CD4-positive, alpha-beta T cell treated with Interleukin-12 subunit alpha and Interleukin-12 subunit beta, for 1 hour (primary cell): ENCODE data around the gene SIPA1L2.
"Not testable (repeated sequence)": the region's sequence is repeated elsewhere in the genome, so short reads cannot be mapped to it uniquely, and the experiment has no call there.

Source experiments
- DNase-seq: peaks from one replicate; pipeline ENCODE4 v3.0.0-alpha.2; 2020

Gene SIPA1L2

GRCh38 chr1:232614811-232615210 is 15.1 kb downstream of the SIPA1L2 start:
- no peak for DNase-seq

DNA sequence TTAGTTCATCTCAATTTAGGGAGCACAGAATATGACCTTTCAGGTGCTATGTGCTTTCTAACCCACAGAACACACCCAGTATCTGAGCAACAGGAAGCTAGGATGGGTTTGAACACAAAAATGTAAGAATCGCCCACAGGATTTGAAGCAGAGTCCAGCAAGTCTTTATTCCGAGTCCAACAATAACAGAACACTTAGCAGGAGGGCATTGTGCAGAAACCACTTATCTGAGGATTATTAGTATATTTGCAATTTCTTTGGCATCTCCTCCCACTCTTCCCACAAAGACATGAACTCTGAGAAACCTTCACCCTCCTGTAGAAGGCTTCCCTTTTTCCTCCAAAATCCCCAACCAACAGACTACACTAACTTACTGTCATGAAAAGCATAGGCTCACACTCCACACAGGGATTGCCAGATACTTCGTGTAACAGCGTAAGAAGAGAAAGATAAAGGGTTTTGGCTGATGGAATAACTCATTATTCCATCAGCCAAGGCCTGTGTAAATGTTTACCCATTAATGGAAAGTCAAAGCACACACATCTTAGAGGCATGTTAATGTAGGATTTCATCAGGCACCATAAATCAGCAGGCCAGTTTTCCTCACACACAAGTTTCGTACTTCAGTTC is 16.1 kb downstream of the SIPA1L2 start:
- no peak for DNase-seq

DNA sequence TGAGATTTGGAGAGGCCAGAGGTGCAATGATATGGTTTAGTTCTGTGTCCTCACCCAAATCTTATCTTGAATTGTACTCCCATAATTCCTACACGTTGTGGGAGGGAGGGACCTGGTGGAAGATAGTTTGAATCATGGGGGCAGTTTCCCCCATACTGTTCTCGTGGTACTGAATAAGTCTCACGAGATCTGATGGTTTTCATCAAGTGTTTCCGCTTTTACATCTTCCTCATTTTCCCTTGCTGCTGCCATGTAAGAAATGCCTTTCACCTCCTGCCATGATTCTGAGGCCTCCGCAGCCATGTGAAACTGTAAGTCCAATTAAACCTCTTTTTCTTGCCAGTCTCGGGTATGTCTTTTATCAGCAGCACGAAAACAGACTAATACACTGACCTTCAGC is 17.1 kb downstream of the SIPA1L2 start:
- DNase-seq, result not testable (repeated sequence)

DNA sequence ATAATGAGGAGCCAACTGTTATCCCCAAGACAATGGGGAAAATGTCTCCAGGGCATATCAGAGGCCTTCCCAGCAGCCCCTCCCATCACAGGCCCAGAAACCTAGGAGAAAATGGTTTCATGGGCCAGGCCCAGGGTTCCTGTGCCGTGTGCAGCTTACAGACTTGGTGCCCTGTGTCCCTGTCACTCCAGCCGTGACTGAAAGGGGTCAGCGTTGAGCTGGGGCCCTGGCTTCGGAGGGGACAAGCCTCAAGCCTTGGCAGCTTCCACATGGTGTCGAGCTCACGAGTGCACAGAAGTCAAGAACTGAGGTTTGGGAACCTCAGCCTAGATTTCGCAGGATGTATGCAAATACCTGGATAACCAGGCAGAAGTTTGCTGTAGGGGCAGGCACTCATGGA is 18.1 kb downstream of the SIPA1L2 start:
- DNase-seq, result no peak

DNA sequence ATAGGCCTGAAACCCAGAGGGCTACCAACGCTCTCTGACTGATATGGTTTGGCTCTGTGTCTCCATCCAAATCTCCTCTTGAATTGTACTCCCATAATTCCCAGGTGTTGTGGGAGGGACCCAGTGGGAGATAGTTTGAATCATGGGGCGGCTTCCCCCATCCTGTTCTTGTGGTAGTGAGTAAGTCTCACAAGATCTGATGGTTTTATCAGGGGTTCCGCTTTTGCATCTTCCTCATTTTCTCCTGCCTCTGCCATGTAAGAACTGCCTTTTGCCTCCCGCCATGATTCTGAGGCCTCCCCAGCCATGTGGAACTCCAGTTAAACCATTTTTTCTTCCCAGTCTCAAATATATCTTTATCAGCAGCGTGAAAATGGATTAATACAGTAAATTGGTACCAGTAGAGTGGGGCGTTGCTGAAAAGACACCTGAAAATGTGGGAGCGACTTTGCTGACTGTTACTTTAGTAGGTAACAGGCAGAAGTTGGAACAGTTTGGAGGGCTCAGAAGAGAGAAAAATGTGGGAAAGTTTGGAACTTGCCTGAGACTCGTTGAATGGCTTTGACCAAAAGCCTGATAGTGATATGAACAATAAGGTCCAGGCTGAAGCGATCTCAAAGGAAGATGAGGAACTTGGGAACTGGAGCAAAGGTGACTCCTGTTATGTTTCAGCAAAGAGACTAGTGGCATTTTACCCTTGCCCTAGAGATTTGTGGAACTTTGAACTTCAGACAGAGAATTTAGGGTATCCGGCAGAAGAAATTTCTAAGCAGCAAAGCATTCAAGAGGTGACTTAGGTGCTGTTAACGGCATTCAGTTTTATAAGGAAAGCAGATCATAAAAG is 18.8 kb downstream of the SIPA1L2 start:
- DNase-seq, result not testable (repeated sequence)

GRCh38 chr1:232610192-232610901 is 19.6 kb downstream of the SIPA1L2 start:
- DNase-seq, result no peak

- no peak for DNase-seq
These were observed 21.5 kb downstream of the SIPA1L2 start for GRCh38 chr1:232608427-232608826.

- DNase-seq, result no peak
These were observed 27.3 kb downstream of the SIPA1L2 start for GRCh38 chr1:232602622-232603021.

- peak; percentile 19 for DNase-seq
These were observed 29.3 kb downstream of the SIPA1L2 start for GRCh38 chr1:232600424-232601258.

DNA sequence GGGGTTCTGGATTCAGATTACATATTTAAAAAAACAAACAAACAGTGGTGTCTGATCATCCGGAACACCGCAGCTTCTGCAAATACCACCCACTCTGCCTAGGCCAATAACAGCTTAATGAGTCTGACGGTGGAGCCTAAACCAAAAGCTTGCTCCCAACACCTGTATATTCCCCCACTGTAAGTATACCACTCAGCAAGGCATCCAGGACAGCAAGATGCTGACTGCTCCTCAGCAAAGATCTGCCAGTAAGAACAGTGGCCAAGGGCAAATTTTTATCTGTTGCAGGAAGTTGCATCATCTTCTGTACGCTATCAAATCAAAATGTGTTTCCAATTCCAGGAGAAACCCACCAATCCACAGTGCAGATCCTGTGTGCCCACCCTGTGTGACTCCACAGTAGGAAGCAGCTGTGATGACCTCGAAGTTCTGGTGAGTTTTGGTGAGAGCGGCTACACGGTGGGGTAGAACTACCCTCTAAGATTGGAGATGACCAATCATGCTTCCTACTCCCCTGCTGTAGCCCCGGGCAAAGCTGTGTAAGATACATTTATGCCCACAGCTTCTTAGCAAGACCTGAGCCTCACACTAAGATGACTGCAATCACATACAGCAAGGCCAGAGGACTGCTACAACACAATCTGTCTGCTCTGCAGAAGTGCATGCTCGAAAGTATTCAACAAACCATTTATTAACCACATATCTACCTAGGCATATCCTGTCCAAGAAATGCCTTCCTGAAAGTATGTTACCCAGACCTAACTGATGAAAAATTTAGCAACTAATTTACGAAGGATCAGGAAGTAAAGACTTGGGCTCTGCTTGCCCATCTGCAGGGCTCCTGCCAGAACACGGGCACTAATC is 30.5 kb downstream of the SIPA1L2 start:
- no peak for DNase-seq

DNA sequence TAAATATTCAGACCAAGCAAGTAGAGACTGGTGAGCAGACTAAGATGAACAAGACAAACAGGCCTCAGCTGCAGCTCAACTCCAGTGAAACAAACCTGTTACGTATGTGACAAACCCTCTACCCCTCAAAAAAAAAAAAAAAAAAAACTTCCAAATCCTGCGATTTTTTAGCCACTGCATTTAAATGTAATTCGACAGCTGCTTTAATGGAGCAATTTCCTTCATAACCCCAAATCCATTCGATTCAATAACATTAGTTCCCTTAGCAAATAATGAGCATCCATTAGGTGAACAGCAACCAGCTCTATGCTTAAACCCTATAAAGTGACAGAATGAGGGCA is 31.1 kb downstream of the SIPA1L2 start:
- no peak for DNase-seq

DNA sequence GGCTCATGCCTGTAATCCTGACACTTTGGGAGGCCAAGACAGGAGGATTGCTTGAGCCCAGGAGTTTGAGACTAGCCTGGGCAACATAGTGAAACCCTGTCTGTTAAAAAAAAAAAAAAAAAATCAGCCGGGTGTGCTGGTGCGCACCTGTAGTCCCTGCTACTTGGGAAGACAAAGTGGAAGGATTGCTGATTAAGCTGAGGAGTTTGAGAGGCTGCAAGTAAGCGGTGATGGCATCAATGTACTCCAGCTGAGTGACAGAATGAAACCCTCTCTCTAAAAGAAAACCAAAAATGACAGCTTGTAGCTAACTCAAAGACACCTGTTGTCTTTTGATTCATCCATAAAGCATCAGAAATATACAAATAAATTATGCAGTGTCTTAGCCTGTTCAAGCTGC is 31.8 kb downstream of the SIPA1L2 start:
- DNase-seq, result no peak

DNA sequence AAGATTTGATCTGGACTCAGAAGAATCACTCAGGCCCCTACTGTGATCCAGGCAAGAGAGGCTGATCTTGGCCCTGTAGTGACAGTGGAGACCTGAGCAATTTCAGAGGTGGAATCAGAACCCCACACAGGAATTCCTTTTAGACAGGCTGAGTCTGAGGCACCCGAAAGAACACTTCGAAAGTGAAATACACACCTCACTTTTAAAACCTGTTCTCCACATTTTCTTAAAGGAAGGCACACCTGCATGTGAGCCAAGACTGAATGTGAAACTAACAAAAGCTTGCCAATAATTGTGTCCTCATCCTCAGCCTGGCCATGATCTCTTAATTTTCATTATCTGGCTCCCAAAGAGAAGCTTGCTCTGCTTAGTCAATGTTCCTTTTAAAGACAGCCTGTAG is 32.2 kb downstream of the SIPA1L2 start:
- no peak for DNase-seq

- no peak for DNase-seq
These were observed 33.1 kb downstream of the SIPA1L2 start for GRCh38 chr1:232596666-232597303.

DNA sequence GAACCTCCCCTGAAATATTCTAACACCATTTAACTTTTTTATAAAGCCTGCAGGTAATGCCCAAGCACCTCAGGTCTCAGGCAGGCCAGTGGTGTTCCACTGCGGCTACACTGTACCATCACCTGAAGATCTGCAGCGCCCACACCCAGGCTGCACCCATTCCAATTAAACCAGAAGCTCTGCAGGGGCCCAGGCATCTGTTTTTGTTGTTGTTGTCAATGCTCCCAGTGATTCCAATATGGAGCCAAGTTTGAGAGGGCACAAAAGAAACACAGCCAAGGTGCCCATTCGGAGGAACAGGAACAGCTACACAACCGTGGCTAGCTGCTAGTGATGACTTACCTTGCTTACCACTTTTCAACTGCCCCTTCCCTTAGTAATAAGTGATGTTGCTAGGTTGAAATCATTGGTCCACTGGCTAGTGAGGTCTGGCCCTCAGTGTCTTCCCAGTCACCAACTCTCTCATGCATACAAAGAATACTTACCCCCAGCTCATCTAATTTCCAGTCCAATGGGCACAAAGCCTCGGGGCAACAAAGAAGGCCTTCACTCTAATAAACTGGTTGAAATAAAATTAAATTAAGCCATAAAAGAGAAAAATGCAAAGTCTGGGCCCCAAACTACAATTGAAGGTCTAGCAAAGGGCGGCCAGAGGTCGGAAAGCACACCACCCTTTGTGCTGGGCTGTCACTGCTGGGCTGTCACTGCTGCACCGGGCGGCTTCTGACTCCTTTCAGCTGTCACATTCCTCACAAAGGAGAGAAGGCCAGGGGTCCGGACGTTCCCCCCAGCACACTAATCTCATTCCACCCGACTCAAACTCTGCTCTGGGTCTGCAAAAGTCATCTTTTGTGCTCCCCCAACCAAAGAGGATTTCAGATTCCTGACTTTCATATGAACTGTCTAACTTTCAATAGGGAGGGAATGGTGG is 34.9 kb downstream of the SIPA1L2 start:
- no peak for DNase-seq

GRCh38 chr1:232593717-232594502 is 36.0 kb downstream of the SIPA1L2 start:
- DNase-seq, result no peak

- no peak for DNase-seq
These were observed 38.6 kb downstream of the SIPA1L2 start for GRCh38 chr1:232591344-232591743.

DNA sequence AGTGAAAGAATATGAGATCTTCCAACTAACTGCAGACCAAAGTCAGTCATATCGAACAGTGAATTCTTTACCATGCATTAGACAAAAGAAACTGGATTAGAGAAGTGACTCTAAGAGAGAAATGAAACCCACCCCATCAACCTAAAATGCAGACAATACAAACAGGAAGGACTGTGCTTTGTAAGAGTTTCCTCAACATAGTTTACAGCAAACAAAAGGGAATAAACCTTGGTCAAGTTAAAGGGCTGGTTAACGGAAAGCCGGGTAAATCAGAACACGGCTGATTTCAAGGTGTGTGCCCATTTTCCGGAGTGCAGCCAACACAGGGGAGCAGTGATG is 39.2 kb downstream of the SIPA1L2 start:
- no peak for DNase-seq
